H9 (cell line): Measurements from ENCODE around the gene UTP14A. TPM values are rescaled to one million over a fixed set of nuclear protein-coding genes. Genes with fewer than 3 reads are reported as not detected.

Source experiments
- DNase-seq: peaks from one replicate; pipeline ENCODE4 v3.0.0-alpha.2; 2017
- H2AFZ ChIP-seq: one replicate; pipeline ENCODE4 v1.6.1; 2013; ENCODE audit warnings: mild to moderate bottlenecking, low read length, control low read depth, moderate library complexity
- H2AK5ac ChIP-seq: 2 replicates; pipeline ENCODE4 v1.6.1; 2013; ENCODE audit warnings: low read length, control low read depth, mixed read lengths; ENCODE audit not compliant: insufficient read length
- H2BK120ac ChIP-seq: one replicate; pipeline ENCODE4 v1.6.1; 2013; ENCODE audit warnings: low read depth, mild to moderate bottlenecking, low read length, control low read depth, inconsistent platforms; ENCODE audit not compliant: poor library complexity, severe bottlenecking
- H2BK12ac ChIP-seq: 2 replicates; pipeline ENCODE4 v1.6.1; 2013; ENCODE audit warnings: low read length, control low read depth, mixed read lengths, low read depth; ENCODE audit not compliant: insufficient read length
- H2BK15ac ChIP-seq: 2 replicates; pipeline ENCODE4 v1.6.1; 2013; ENCODE audit warnings: low read depth, low read length, control low read depth
- H2BK20ac ChIP-seq: one replicate; pipeline ENCODE4 v1.6.1; 2013; ENCODE audit warnings: low read depth, mild to moderate bottlenecking, low read length, control low read depth, inconsistent platforms; ENCODE audit not compliant: poor library complexity, severe bottlenecking
- H2BK5ac ChIP-seq: 2 replicates; pipeline ENCODE4 v1.6.1; 2013; ENCODE audit warnings: low read length, control low read depth, mixed read lengths; ENCODE audit not compliant: insufficient read length
- H3K14ac ChIP-seq: 2 replicates; pipeline ENCODE4 v1.6.1; 2013; ENCODE audit warnings: low read length, control low read depth; ENCODE audit not compliant: insufficient read depth
- H3K18ac ChIP-seq: 2 replicates; pipeline ENCODE4 v1.6.1; 2013; ENCODE audit warnings: low read depth, mild to moderate bottlenecking, mixed read lengths, low read length, control low read depth; ENCODE audit not compliant: insufficient read length
- H3K23ac ChIP-seq: 2 replicates; pipeline ENCODE4 v1.6.1; 2013; ENCODE audit warnings: low read length, control low read depth, mixed read lengths, low read depth; ENCODE audit not compliant: insufficient read length
- H3K23me2 ChIP-seq: 2 replicates; pipeline ENCODE4 v1.6.1; 2013; ENCODE audit warnings: low read depth, mild to moderate bottlenecking, mixed read lengths, low read length, control low read depth; ENCODE audit not compliant: insufficient read length, poor library complexity, severe bottlenecking
- H3K27ac ChIP-seq: 2 replicates; pipeline ENCODE4 v1.5.1; 2013; ENCODE audit warnings: low read length, control low read depth, mixed read lengths, low read depth; ENCODE audit not compliant: insufficient read length
- H3K27me3 ChIP-seq: 2 replicates; pipeline ENCODE4 v1.6.1; 2013; ENCODE audit warnings: low read length, control low read depth, inconsistent platforms; ENCODE audit not compliant: insufficient read depth
- H3K4ac ChIP-seq: 2 replicates; pipeline ENCODE4 v1.6.1; 2013; ENCODE audit warnings: low read depth, mild to moderate bottlenecking, control low read depth, inconsistent platforms, low read length, moderate library complexity
- H3K4me1 ChIP-seq: 2 replicates; pipeline ENCODE4 v1.6.1; 2013; ENCODE audit warnings: low read length, control low read depth, inconsistent platforms; ENCODE audit not compliant: insufficient read depth
- H3K4me2 ChIP-seq: 2 replicates; pipeline ENCODE4 v1.6.1; 2013; ENCODE audit warnings: low read length, control low read depth, mixed read lengths; ENCODE audit not compliant: insufficient read length, insufficient read depth
- H3K56ac ChIP-seq: 2 replicates; pipeline ENCODE4 v1.6.1; 2013; ENCODE audit warnings: low read depth, mild to moderate bottlenecking, mixed read lengths, low read length, control low read depth; ENCODE audit not compliant: insufficient read length
- H3K79me1 ChIP-seq: 2 replicates; pipeline ENCODE4 v1.6.1; 2013; ENCODE audit warnings: low read depth, mild to moderate bottlenecking, moderate library complexity, low read length, control low read depth, inconsistent platforms; ENCODE audit not compliant: insufficient read depth, poor library complexity, severe bottlenecking
- H3K79me2 ChIP-seq: 2 replicates; pipeline ENCODE4 v1.6.1; 2013; ENCODE audit warnings: low read length, control low read depth, inconsistent platforms; ENCODE audit not compliant: insufficient read depth
- H3K9ac ChIP-seq: 2 replicates; pipeline ENCODE4 v1.6.1; 2013; ENCODE audit warnings: low read length, control low read depth, mixed read lengths; ENCODE audit not compliant: insufficient read length; ENCODE audit errors: extremely low read depth
- H3K9me3 ChIP-seq: one replicate; pipeline ENCODE4 v1.6.1; 2013; ENCODE audit warnings: low read depth, low read length, inconsistent platforms; ENCODE audit not compliant: control insufficient read depth
- H3T11ph ChIP-seq: one replicate; pipeline ENCODE4 v1.6.1; 2013; ENCODE audit warnings: mild to moderate bottlenecking, low read length, control low read depth, inconsistent platforms
- H4K20me1 ChIP-seq: one replicate; pipeline ENCODE4 v1.6.1; 2013; ENCODE audit not compliant: control insufficient read depth, insufficient read length, insufficient read depth
- H4K5ac ChIP-seq: 2 replicates; pipeline ENCODE4 v1.6.1; 2013; ENCODE audit warnings: low read depth, mild to moderate bottlenecking, mixed read lengths, low read length, control low read depth; ENCODE audit not compliant: insufficient read length
- H4K8ac ChIP-seq: replicated peaks from 2 replicates; pipeline ENCODE4 v1.6.1; 2013; ENCODE audit warnings: low read length, control low read depth, mixed read lengths, low read depth; ENCODE audit not compliant: insufficient read length
- H4K91ac ChIP-seq: 2 replicates; pipeline ENCODE4 v1.6.1; 2013; ENCODE audit warnings: low read depth, mild to moderate bottlenecking, moderate library complexity, mixed read lengths, low read length, control low read depth; ENCODE audit not compliant: insufficient read length
- H3K27ac Mint-ChIP-seq, 3 experiments: 2 replicates in 2 of 3; 3 replicates in 1 of 3; pipeline ENCODE4 v1.8.0; 2020 to 2021; ENCODE audit warnings: mixed read lengths in 3 of 3, mild to moderate bottlenecking in 1 of 3, moderate library complexity in 1 of 3
- H3K27me3 Mint-ChIP-seq: 2 replicates; pipeline ENCODE4 v1.8.0; 2021; ENCODE audit warnings: low read depth, mild to moderate bottlenecking, moderate library complexity, mixed read lengths
- H3K36me3 Mint-ChIP-seq, 3 experiments: 2 replicates in 2 of 3; 3 replicates in 1 of 3; pipeline ENCODE4 v1.8.0; 2020 to 2021; ENCODE audit warnings: low read depth in 3 of 3, mixed read lengths in 3 of 3; ENCODE audit not compliant: insufficient read depth in 1 of 3
- H3K4me1 Mint-ChIP-seq, 2 experiments: 2 replicates each; pipeline ENCODE4 v1.8.0; 2020; ENCODE audit warnings: mixed read lengths in 2 of 2
- H3K4me3 Mint-ChIP-seq, 2 experiments: 2 replicates in 1 of 2; 3 replicates in 1 of 2; pipeline ENCODE4 v1.8.0; 2020 to 2021; ENCODE audit warnings: mild to moderate bottlenecking in 2 of 2, mixed read lengths in 2 of 2, moderate library complexity in 1 of 2
- H3K9me3 Mint-ChIP-seq, 2 experiments: 2 replicates in 1 of 2; 3 replicates in 1 of 2; pipeline ENCODE4 v1.8.0; 2020; ENCODE audit warnings: mild to moderate bottlenecking in 2 of 2, mixed read lengths in 2 of 2, moderate library complexity in 1 of 2
- WGBS: extraction: QIAGEN DNeasy Blood & Tissue Kit; methylation state at CpG from one replicate; pipeline ENCODE4 v1.1.7; 2013; ENCODE audit warnings: missing lambda C conversion rate, low lambda C conversion rate, mixed read lengths; ENCODE audit not compliant: insufficient read length; ENCODE audit errors: extremely low coverage; 5-methylcytosine and 5-hydroxymethylcytosine counted together
- total RNA-seq: library from RNA; stranded (reverse); gene quantifications from 2 replicates; pipeline ENCODE4 v1.2.1, GENCODE V29; 2021
- TF ChIP-seq, protein P1 (sequence below): fragments of 200-600 bp; sonication (generic); conservative IDR thresholded peaks from 3 replicates; pipeline ENCODE4 v1.8.0; 2021; ENCODE audit warnings: antibody characterized with exemption, mild to moderate bottlenecking

The UTP14A gene
- total RNA-seq, 1 experiment from 2014 or later = 37.0 TPM

GRCh38 chrX:129957241-129958082, 51.5 kb downstream of the UTP14A start:
- Histone ChIP-seq H4K20me1 (no peaks in the 10 kb centered on the region), H3K27me3 (peaks cover 61% of the 10 kb centered on the region), H3K9me3 (peaks cover 19% of the 10 kb centered on the region), H2BK12ac (no peak overlapping the region), H4K91ac (no peak overlapping the region), H2BK15ac (no peak overlapping the region), H3K9ac (no peak overlapping the region), H3T11ph (no peak overlapping the region), H4K8ac (no peak overlapping the region), H3K4ac (no peak overlapping the region), H3K79me1 (no peaks in the 10 kb centered on the region), H3K56ac (no peak overlapping the region), H3K18ac (no peak overlapping the region), H2BK5ac (no peak overlapping the region), H2AK5ac (no peak overlapping the region), H4K5ac (no peak overlapping the region), H3K23me2 (peaks cover 20% of the 10 kb centered on the region), H3K14ac (no peak overlapping the region), H3K4me1 (no peaks in the 10 kb centered on the region), H3K4me2 (peak overlapping the region; percentile 59), H3K27ac (no peak overlapping the region), H2BK120ac (no peak overlapping the region), H3K79me2 (no peaks in the 10 kb centered on the region), H2BK20ac (no peak overlapping the region), H3K23ac (no peak overlapping the region), H2AFZ (no peak overlapping the region)
- no peak overlapping the region; a peak in 1 of 7 replicates for H3K27ac Mint-ChIP-seq
- TF ChIP-seq, protein P1, sequence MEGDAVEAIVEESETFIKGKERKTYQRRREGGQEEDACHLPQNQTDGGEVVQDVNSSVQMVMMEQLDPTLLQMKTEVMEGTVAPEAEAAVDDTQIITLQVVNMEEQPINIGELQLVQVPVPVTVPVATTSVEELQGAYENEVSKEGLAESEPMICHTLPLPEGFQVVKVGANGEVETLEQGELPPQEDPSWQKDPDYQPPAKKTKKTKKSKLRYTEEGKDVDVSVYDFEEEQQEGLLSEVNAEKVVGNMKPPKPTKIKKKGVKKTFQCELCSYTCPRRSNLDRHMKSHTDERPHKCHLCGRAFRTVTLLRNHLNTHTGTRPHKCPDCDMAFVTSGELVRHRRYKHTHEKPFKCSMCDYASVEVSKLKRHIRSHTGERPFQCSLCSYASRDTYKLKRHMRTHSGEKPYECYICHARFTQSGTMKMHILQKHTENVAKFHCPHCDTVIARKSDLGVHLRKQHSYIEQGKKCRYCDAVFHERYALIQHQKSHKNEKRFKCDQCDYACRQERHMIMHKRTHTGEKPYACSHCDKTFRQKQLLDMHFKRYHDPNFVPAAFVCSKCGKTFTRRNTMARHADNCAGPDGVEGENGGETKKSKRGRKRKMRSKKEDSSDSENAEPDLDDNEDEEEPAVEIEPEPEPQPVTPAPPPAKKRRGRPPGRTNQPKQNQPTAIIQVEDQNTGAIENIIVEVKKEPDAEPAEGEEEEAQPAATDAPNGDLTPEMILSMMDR = no peak
- peaks cover 0 to 86% of the 10 kb centered on the region in 2 experiments; a peak in 2 of 5 replicates for H3K9me3 Mint-ChIP-seq
- peaks cover 0 to 5% (median 0%) of the 10 kb centered on the region in 3 experiments; a peak in 1 of 7 replicates for H3K36me3 Mint-ChIP-seq
- peak overlapping the region; percentile 70 to 87 for H3K4me3 Mint-ChIP-seq
- peak; percentile 80 for DNase-seq
- WGBS = no CpG with 5 or more reads among the region's 56 CpGs
- peaks cover 22 to 42% of the 10 kb centered on the region in 2 experiments for H3K4me1 Mint-ChIP-seq
- peaks cover 90% of the 10 kb centered on the region for H3K27me3 Mint-ChIP-seq
